HL-60/S4 treated with retinoic acid at 250 ng/mL for 4 days and 3 days (cell line): ENCODE data around the gene ABCD3.
"Not testable (repeated sequence)": the region's sequence is repeated elsewhere in the genome, so short reads cannot be mapped to it uniquely, and the experiment has no call there.

Experiments
- in situ Hi-C: fragments of 300-500 bp; cut with MboI; formaldehyde crosslinking; loops from 2 replicates; pipeline ENCODE4 v1.7.0; 2022; ENCODE audit warnings: low sequenced_read_pairs

ABCD3 gene

GRCh38 chr1:94417978-94418663, at the start of gene ABCD3:
Gene ABCD3, plus strand, starts transcription at chr1:94418389. Its CDS starts 90 bp downstream, at chr1:94418479.
- in situ Hi-C loops = no loop called here

GRCh38 chr1:94372771-94373170, 45.4 kb upstream of the ABCD3 start:
- in situ Hi-C loops = not testable (repeated sequence)

- in situ Hi-C loops = not testable (repeated sequence)
These were observed 44.9 kb upstream of the ABCD3 start for GRCh38 chr1:94373311-94373710.

- in situ Hi-C loops = not testable (repeated sequence)
These were observed 42.5 kb upstream of the ABCD3 start for GRCh38 chr1:94375666-94376065.

- in situ Hi-C loops = not testable (repeated sequence)
These were observed 39.7 kb upstream of the ABCD3 start for GRCh38 chr1:94378493-94378892.

- in situ Hi-C loops = no loop called here
These were observed 38.6 kb upstream of the ABCD3 start for GRCh38 chr1:94379615-94380014.

GRCh38 chr1:94382201-94382600, 36.0 kb upstream of the ABCD3 start:
- in situ Hi-C loops = no loop called here

GRCh38 chr1:94383966-94384408, 34.2 kb upstream of the ABCD3 start:
- in situ Hi-C loops = no loop called here

- in situ Hi-C loops = no loop called here
These were observed 33.5 kb upstream of the ABCD3 start for GRCh38 chr1:94384485-94385265.

GRCh38 chr1:94385308-94385929, 32.8 kb upstream of the ABCD3 start:
- in situ Hi-C loops = no loop called here

- in situ Hi-C loops = no loop called here
These were observed 28.9 kb upstream of the ABCD3 start for GRCh38 chr1:94389298-94389697.

- in situ Hi-C loops = no loop called here
These were observed 23.9 kb upstream of the ABCD3 start for GRCh38 chr1:94394247-94394646.

GRCh38 chr1:94395231-94395630, 23.0 kb upstream of the ABCD3 start:
- in situ Hi-C loops = no loop called here

- in situ Hi-C loops = no loop called here
These were observed 22.4 kb upstream of the ABCD3 start for GRCh38 chr1:94395748-94396309.

GRCh38 chr1:94396356-94397010, 21.7 kb upstream of the ABCD3 start:
- in situ Hi-C loops = no loop called here

GRCh38 chr1:94398356-94398755, 19.8 kb upstream of the ABCD3 start:
- in situ Hi-C loops = no loop called here

GRCh38 chr1:94399453-94399852, 18.7 kb upstream of the ABCD3 start:
- in situ Hi-C loops = no loop called here

GRCh38 chr1:94401206-94401605, 17.0 kb upstream of the ABCD3 start:
- in situ Hi-C loops = no loop called here

GRCh38 chr1:94406446-94406845, 11.7 kb upstream of the ABCD3 start:
- in situ Hi-C loops = no loop called here

GRCh38 chr1:94408104-94408830, 9.9 kb upstream of the ABCD3 start:
- in situ Hi-C loops = no loop called here
